Coronary artery (tissue), 2 donors: Measurements from ENCODE around the gene PDE9A.

Source experiments
- DNase-seq: peaks from one replicate; pipeline ENCODE4 v3.0.0-alpha.2; 2017; ENCODE audit warnings: low spot score
- H3K27ac ChIP-seq, 2 donors: fragments of 200-600 bp; sonication (generic); one replicate each; pipeline ENCODE4 v1.5.1; 2016 to 2019
- H3K4me3 ChIP-seq: fragments of 200-600 bp; sonication (generic); 2 replicates; pipeline ENCODE4 v1.5.1; 2016; ENCODE audit warnings: mild to moderate bottlenecking, moderate library complexity
- TF ChIP-seq, protein P1 (sequence below): fragments of 200-600 bp; sonication (generic); IDR thresholded peaks from one replicate; pipeline ENCODE4 v1.5.1; 2019; ENCODE audit warnings: antibody characterized with exemption

The PDE9A gene

DNA sequence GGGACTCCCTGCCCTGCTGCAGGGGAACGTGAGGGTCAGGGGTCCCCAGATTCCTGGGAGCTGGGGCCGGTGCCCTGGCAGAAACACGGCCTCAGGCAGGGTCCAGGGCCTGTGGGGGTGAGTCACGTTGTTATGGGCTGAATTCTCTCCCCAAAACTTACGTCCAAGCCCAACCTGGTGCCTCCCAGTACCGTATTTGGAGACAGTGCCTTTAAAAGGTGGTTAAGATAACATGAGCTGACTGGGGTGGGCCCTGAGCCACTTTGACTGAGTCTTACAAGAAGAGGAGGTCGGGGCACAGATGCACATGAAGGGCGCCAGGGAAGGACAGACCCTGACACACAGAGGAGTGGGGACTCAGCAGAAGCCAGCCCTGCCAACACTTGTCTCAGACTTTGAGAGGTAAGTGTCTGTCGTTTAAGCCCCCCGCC is 126.0 kb downstream of the PDE9A start:
- H3K27ac ChIP-seq, result no peak overlapping the region
- TF ChIP-seq, protein P1, sequence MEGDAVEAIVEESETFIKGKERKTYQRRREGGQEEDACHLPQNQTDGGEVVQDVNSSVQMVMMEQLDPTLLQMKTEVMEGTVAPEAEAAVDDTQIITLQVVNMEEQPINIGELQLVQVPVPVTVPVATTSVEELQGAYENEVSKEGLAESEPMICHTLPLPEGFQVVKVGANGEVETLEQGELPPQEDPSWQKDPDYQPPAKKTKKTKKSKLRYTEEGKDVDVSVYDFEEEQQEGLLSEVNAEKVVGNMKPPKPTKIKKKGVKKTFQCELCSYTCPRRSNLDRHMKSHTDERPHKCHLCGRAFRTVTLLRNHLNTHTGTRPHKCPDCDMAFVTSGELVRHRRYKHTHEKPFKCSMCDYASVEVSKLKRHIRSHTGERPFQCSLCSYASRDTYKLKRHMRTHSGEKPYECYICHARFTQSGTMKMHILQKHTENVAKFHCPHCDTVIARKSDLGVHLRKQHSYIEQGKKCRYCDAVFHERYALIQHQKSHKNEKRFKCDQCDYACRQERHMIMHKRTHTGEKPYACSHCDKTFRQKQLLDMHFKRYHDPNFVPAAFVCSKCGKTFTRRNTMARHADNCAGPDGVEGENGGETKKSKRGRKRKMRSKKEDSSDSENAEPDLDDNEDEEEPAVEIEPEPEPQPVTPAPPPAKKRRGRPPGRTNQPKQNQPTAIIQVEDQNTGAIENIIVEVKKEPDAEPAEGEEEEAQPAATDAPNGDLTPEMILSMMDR, result no peak
- H3K4me3 ChIP-seq, result no peak overlapping the region
- DNase-seq, result no peak

DNA sequence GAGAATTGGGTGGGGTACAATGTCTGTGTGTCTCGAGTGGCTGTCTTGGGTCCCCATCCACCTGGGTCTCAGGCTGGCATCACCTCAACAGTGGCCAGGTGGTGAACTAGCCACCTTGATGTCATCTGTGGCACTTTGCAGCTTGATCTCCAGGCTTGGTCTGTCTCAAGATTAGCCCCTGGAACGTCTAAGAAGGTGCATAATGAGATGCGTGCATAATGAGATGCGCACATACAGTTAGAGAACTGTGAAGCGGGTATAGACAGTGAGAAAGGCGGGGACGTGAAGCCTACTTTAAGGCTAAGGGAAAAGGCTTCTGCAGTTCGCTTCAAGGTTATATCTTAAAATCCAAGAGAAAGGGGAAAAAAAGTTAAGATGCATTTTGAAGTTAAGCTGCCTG is 127.2 kb downstream of the PDE9A start:
- TF ChIP-seq, protein P1, result no peak
- DNase-seq, result no peak
- no peak overlapping the region for H3K4me3 ChIP-seq
- no peak overlapping the region for H3K27ac ChIP-seq

DNA sequence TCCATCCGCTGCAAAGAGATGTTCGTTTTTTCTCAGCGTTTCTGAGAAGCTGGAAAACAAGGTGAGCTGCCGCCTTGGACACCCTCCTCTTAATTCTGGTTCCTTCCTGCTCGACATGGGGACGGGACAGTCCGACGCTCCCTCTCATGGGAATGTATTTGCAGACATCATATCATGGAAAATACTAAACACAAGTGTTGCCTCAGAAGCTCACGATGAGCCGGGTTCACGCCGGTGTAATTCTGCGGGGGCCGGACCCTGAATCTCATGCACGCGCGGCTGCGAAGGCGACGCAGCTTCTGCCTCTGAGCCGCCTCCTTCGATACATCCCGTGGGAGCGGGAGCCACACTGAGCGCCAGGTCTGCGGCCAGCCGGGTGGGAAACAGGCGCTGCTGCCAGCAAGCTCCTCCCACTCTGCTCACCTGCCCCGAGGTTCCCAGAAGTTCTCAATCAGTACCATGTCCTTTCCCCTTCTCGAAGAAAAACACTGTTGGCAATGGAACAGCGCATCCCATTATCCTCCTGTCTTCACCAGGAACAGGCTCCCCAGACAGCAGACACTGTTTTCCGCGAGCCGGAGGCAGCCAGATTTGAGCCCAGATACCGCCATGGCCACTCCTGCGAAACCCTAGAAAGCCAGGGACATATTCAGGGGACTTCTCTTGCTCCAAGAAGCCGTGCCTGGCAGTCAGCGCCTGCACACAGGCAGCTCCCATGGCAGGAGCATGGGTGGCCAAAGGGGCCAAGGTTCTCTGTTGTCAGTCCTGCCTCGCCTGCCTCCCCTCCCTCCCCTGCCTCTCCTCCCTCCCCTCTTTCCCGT is 127.9 kb downstream of the PDE9A start:
- Histone ChIP-seq H3K4me3 (peak overlapping the region; percentile 10), H3K27ac (no peak overlapping the region)
- no peak for DNase-seq
- TF ChIP-seq, protein P1, result no peak

DNA sequence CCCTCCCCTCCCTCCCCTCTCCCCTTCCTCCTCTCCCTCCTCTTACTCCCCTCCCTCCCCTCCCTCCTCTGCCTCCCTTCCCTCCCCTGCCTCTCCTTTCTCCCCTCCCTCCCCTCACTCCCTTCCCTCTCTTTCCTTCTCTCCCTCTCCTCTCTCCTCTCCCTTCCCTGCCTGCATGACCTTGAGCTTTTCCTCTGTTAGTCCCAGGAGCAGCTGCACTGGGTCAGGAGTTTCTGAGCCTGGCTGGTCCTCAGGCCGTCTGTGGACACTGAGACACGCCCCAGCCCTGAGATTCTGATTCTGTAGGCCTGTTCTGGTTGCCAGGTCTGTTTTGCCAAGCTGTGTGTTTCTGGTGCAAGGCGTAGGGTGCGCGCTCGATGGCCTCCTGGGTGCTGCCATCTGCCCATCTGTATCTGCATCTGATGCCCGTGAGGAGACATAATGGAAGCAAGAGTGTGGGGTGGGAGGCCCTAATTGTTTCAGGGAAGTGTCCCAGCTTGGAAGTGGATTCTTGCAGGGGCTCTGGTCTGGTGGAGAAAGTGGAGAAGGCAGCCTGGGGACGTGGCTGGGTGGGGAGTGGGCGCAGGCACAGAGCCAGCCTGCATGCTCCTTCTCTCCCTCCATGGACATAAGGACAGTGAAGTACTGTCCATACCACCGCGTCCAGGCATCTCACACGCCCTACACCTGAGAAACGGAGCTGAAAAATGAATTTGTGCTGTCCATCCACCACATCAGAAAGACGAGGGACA is 128.7 kb downstream of the PDE9A start:
- TF ChIP-seq, protein P1, result no peak
- no peak overlapping the region for H3K27ac ChIP-seq
- H3K4me3 ChIP-seq, result peak overlapping the region; percentile 10
- no peak for DNase-seq

DNA sequence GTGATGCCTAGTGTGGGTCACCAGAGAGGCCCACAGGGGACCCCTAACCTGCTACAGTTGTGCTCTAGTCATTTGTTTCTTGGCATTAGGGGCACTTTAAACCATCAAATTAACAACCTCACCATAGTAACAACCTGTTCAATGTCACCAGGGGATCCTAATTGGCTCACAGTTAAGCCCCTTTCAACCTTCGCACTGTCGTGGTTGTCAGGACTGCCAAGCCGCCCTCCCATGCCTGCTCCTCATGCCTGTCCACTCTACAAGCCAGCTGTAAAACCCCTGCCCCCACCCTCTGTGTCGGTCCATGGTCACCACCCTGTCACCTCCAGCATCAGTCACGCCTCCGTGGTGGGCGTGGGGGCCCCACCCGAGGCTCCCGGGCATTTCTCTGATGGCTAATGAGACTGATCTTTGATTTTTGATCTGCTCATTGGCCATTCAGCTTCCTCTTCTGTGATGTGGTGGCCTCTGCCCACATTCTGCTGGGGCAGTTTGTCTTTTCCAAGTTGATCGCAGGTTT is 129.4 kb downstream of the PDE9A start:
- TF ChIP-seq, protein P1, result no peak
- no peak overlapping the region for H3K4me3 ChIP-seq
- no peak overlapping the region for H3K27ac ChIP-seq
- no peak for DNase-seq

DNA sequence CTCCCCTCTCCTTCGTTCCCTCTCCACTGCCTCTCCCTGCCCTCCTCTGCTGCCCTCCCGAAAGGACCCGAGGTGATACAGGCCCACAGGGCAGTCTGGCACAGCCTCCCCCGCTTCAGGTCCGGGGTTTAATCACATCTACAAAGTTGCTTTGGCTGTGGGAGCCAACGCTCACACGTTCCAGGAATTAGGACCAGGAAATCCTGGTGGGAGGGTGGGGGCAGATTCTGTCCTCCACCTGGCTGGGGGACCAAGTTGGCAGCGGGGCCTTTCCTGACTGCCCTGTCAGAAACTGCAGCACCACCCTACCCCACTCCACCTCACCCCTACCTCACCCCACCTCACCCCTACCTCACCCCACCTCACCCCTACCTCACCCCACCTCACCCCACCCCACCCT is 130.9 kb downstream of the PDE9A start:
- DNase-seq, result no peak
- TF ChIP-seq, protein P1, result no peak
- H3K27ac ChIP-seq, result peak overlapping the region in 1 of 2 donors; percentile 76
- no peak overlapping the region for H3K4me3 ChIP-seq
